LNCAP (cell line): Measurements from ENCODE around the gene GRIFIN.

Source experiments
- TF ChIP-seq, protein P1 (sequence below): fragments of 450-650 bp; IDR thresholded peaks from 2 replicates; pipeline ENCODE4 v1.5.1; 2017; ENCODE audit warnings: mild to moderate bottlenecking

Gene GRIFIN

DNA sequence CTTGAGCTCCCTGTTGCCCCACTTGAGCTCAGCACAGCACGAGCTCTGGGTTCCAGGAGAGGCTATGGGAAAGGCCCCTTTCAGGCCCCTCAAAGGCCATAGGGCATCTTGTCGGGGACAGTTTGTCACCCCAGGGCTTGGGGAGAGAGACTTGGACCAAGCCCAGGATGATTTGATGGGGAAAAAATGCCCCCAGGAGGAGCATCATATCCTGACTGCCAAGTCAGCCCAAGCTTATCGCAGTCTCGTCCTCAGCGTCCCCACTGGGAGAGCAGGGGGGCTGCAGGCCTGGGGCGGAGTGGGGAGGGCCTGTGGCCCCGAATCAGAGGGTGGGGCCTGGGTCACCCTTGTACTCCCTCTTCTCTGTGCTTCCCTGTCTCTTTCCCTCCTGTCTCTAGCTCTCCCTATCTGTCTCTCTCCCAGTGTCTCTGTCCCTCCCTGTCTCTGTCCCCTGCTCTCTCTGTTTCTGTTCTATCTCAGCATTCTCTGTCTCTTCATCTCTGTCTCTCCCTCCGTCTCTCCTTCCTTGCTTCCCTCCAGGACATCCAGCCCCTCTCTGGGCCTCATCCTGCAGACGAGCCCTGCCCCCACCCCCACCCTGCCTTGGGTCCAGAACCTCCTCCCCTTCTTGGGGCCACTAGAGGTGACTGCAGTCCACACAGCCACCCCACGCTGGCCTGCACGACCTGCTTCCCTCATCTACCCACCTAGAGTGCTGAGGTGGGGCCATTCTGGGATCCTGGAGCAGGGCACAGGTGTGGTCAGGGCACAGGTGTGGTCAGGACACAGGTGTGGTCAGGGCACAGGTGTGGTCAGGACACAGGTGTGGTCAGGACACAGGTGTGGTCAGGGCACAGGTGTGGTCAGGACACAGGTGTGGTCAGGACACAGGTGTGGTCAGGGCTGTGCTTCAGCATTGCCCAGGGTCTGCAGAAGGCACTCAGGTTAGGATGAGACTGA, 17.3 kb upstream of the GRIFIN start:
- TF ChIP-seq, protein P1, sequence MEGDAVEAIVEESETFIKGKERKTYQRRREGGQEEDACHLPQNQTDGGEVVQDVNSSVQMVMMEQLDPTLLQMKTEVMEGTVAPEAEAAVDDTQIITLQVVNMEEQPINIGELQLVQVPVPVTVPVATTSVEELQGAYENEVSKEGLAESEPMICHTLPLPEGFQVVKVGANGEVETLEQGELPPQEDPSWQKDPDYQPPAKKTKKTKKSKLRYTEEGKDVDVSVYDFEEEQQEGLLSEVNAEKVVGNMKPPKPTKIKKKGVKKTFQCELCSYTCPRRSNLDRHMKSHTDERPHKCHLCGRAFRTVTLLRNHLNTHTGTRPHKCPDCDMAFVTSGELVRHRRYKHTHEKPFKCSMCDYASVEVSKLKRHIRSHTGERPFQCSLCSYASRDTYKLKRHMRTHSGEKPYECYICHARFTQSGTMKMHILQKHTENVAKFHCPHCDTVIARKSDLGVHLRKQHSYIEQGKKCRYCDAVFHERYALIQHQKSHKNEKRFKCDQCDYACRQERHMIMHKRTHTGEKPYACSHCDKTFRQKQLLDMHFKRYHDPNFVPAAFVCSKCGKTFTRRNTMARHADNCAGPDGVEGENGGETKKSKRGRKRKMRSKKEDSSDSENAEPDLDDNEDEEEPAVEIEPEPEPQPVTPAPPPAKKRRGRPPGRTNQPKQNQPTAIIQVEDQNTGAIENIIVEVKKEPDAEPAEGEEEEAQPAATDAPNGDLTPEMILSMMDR = no peak

DNA sequence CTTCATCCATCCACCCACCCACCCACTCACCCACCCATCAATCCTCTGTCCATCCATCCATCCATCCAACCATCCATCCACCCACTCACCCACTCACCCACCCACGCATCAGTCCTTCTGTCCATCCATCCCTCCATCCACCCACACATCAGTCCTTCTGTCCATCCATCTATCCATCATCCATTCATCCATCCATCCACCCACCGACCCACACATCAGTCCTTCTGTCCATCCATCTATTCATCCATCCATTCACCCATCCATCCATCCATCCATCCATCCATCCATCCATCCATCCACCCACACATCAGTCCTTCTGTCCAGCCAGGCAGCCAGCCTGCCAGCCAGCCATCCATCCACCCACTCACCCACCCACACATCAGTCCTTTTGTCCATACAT, 15.8 kb upstream of the GRIFIN start:
- TF ChIP-seq, protein P1 = no peak

DNA sequence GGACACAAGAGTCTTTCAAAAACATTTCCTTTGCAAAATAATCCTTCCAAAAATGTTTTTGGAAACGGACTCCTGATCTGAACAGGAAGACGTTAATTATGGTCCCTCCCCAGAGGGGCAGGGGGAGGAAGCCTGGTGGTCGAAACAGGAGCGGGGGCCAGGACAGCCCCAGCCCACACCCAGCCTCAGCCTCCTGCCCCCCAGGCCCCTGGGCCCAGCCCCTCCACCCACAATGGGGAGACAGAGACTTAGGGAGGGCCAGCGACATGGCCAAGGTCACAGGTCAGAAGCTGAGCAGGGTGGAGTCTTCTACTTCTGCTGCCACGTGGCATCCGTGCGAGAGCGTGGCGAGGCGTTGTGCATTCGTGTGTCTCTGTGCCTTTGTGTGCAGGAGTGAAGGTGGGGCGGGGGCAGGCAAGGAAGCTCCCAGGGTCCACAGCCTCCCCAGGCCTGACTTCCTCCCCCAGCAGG, 14.0 kb upstream of the GRIFIN start:
- TF ChIP-seq, protein P1 = no peak

DNA sequence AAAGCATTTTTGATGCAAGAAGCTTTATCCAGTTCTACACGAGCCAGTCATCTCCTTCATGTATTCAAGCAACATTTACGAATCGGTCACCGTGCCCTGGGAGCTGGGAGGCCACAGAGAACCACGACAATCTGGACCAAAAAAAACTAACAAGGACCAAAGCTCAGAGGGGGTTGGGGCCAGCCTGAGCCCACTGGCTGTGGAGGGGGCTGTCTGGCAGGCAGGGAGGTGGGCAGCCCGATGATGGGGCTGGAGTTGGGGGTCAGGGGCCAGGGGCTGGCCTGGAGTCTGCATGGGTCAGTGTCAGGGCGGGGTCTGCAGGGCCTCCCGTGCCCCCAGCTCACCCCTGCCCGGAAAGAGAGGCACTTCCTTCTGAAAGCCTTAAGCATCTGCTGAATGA, 12.5 kb upstream of the GRIFIN start:
- TF ChIP-seq, protein P1 = no peak

DNA sequence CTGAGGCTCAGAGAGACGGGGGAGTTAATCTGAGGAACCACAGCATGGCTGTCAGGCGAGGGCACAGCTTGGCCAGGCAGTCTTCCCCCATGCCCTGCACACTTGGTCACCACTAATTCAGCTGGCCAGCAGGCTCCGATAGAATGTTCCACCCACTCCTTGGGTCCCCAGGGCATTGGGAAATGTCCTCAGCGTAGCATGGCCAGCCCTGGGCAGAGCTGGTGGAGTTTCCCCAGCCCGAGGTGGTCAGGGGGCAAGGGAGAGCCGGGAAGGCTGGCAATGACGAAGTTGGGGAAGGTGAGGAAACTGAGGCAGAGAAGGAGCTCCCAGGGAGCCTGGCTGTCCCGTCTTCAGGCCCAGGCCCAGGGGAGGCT, 12.1 kb upstream of the GRIFIN start:
- TF ChIP-seq, protein P1 = no peak

DNA sequence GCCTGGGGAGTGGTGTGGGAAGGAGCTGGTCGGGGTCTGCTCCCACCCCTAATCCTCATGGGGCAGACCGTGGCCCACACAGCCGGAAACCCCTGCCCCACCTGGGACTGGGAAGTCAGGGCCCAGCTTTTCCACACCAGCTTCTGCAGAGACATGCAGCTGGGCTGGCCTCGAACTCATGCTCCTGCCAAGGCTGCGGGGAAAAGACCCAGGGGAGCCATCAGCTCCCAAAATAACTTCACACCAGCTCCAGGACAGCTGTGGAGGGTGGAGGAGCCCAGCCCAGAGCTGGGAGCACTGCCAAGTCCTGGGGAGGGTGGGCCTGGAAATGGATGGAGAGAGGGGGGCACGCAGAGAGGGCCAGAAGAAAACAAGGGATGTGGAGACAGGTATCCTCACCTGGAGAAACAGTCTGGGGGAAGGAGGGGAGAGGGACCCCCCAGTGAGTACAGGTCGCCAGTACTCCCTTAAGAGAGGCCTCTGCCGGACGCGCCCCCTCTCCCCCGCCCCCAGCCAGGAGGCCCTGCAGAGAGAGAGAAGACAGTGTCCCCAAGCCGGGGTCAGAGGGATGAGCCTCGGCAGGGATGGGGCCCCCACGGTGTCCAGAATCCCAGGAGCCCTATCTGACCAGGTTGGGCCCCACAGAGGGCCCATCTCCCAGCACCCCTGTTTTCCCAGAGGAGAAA, 11.5 kb upstream of the GRIFIN start:
- TF ChIP-seq, protein P1 = no peak

DNA sequence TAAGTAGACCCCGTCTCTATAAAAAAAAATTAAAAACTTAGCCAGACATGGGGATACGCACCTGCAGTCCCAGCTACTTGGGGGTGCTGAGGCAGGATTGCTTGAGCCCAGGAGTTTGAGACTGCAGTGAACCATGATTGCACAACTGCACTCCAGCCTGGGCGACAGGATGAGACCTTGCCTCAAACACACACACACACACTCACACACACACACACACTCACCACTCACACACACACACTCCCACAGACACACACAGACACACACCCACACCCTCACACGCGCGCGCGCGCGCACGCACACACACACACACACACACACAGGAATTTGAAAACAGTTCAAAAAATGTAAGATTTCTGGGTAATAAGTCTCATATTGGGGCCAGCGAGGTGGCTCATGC, 8.7 kb upstream of the GRIFIN start:
- TF ChIP-seq, protein P1 = no peak
